Right lobe of liver (tissue), 4 donors: ENCODE data around the gene DBH.

Experiments
- CTCF ChIP-seq, 4 donors: fragments of 200-600 bp in 3 of 4; fragments of 450-650 bp in 1 of 4; IDR thresholded peaks; one replicate each; pipeline versions ENCODE4 v1.5.1 to v1.8.0; 2016 to 2022; ENCODE audit warnings: antibody characterized with exemption in 4 of 4, mild to moderate bottlenecking in 2 of 4
- POLR2A ChIP-seq: fragments of 450-650 bp; IDR thresholded peaks from one replicate; pipeline ENCODE4 v1.6.1; 2017; ENCODE audit warnings: antibody characterized with exemption, mild to moderate bottlenecking
- donor health status: DM: no; HTN: no; CAD: no.
- donor health status: DM: no; HTN: no; CAD: no.
- donor health status: DM: no; HTN: yes; CAD: no.

GRCh38 chr9:133694686-133695085, 58.5 kb downstream of the DBH start:
- TF ChIP-seq CTCF (IDR thresholded peaks at IDR 0.05) (no peak), POLR2A (no peak)
